HCEC 1CT (cell line): ENCODE data around the gene BCO1.
"Not testable (repeated sequence)": the region's sequence is repeated elsewhere in the genome, so short reads cannot be mapped to it uniquely, and the experiment has no call there.

Source experiments
- DNase-seq: peaks from one replicate; pipeline ENCODE4 v3.0.0-alpha.2; 2017

The BCO1 gene, protein sequence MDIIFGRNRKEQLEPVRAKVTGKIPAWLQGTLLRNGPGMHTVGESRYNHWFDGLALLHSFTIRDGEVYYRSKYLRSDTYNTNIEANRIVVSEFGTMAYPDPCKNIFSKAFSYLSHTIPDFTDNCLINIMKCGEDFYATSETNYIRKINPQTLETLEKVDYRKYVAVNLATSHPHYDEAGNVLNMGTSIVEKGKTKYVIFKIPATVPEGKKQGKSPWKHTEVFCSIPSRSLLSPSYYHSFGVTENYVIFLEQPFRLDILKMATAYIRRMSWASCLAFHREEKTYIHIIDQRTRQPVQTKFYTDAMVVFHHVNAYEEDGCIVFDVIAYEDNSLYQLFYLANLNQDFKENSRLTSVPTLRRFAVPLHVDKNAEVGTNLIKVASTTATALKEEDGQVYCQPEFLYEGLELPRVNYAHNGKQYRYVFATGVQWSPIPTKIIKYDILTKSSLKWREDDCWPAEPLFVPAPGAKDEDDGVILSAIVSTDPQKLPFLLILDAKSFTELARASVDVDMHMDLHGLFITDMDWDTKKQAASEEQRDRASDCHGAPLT

DNA sequence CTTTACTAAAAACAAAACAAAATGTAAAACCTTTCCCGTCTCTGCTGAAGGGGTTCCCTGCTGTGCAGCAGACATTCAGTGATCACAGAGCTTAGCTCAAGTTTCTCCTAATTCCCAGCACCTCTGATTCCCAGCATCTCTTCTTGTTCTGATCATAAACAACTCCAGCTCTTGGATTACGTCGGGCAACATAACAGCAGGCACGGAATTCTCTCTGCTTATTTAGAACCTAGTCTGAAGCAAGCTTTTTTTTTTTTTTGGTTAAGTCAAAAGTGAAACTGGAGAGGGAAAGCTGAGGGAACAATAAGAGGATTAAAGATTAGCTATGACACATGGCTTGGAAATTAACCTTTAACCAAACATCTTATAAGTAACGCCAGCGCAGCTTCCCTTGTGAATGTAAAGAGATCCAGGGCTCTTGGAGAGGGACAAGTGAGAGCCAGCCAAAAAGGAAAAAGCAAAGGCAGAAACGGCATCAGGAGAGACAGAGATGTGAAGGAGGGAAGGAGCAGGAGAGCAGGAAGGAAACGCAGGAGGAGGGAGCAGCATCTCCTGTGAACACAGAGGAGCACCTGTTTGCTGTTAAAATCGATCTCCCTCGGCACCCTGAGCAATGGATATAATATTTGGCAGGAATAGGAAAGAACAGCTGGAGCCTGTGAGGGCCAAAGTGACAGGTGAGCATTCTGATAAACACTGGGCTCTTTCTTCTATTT lies at the start of gene BCO1:
Gene BCO1 (plus strand): TSS at position 394 of the 716 bp plus-strand sequence. CDS start 220 bp downstream, at position 614.
- peak; percentile 41 for DNase-seq

DNA sequence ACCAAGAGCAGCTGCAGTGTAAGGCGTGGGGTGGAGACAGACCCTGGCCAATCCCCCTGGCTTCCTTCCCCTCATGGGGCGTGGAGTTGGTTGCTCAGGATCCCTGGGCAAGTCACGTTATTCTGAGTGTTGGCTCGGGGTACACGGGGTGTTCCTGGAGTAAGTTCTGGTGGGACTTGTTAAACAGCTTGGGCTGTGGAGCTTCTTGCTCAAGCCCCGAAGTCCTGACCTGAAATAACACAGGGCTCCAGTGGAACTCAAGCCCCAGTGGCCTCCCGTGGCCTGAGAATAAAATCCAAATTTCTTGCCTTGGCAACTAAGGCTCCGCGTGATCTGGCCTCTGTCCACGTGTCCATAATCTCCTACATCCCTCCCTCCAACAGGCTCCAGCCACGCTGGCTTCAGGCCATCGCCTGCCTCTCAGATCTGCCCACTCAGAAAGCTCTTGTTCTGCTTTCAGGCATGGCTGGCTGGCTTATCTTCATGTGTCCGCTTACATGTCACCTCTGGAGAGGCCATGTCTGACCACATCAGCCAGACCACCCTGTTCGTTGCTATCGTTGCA lies 49.3 kb upstream of the BCO1 start:
- DNase-seq, result no peak

DNA sequence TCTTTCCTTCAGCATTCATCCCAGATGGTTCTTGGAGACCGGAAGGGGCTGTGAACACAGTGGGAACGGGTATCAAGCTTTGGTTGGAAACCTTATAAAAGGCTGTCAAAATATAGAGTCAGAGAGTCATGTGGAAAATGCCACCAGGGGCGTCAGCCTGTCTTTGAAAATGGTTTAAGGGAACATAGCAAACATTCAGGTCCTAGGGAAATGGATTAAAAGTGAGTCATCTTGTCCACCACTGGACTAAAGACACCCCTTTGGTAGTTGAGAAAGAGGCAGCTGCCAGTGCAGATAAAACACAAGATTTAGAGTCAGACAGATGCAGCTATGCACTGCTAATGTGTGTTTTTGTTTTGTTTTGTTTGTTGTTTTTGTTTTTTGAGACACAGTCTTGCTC lies 47.8 kb upstream of the BCO1 start:
- peak; percentile 61 for DNase-seq

DNA sequence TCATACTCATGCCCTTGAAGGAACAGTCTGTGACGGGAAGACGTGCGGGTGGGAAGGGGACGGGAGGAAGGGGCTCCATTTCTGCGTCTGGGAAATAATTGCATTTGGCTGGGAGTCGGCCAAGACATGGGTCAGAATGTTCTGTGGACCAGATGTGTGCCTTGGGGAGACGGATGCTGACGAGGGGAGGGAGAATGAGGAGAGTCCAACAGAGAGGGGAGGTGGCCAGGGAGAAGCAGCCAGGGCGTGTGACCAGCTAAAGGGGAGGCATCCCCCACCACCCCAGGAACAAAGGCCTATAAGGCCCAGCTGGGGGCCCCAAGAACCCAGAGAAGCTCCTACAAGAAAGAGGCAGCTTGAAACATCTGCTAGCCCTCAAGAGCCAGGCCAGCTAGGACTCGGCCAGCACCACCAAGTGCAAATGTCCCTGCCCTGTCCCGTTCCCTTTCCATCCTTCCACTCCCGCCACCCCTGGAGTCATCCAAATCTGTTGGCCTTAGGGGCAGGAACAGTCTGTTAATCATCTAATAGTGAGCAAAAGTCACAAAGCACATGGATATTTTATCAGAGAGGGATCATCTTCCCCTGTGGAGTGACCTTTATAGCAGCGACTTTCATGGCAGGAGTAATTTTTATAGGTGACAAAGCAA lies 42.5 kb upstream of the BCO1 start:
- DNase-seq, result no peak

DNA sequence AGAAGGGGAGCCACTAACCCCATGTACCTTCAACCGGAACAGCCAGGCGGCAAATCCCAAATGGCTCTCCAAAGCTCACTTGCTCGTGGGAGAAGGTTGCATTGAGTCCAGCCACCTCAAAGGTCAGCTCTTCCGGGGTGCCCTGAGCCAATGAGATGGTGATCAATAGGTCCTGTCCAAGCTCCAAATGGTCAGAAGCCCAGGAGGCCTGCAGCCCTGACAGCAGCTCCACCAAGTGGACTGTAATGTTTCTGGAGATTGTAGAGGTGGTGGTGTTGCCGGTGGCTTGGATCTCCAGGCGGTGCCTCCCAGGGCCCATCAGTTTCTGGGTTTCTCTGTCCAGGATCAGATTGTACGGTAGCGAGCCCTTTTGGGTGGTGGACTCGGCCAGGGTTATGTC lies 39.9 kb upstream of the BCO1 start:
- DNase-seq, result peak; percentile 11

DNA sequence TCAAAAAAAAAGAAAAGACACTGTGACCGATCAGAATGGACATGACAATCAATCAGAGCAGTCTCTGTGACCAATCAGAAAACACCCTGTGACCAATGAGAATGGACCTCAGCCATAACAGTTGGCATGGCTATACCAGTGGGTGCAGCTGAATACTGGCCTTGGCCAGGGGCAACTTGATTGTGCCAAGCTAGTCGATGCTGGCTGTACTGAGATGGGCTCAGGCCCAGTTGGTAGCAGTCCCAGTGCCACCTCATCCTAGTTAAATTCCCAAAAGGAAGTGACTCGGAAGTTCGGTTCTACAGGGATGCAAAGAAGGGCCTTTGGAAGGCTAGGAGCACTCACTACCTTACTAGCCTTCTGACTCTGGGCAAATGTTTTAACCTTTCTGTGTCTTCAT lies 37.2 kb upstream of the BCO1 start:
- no peak for DNase-seq

DNA sequence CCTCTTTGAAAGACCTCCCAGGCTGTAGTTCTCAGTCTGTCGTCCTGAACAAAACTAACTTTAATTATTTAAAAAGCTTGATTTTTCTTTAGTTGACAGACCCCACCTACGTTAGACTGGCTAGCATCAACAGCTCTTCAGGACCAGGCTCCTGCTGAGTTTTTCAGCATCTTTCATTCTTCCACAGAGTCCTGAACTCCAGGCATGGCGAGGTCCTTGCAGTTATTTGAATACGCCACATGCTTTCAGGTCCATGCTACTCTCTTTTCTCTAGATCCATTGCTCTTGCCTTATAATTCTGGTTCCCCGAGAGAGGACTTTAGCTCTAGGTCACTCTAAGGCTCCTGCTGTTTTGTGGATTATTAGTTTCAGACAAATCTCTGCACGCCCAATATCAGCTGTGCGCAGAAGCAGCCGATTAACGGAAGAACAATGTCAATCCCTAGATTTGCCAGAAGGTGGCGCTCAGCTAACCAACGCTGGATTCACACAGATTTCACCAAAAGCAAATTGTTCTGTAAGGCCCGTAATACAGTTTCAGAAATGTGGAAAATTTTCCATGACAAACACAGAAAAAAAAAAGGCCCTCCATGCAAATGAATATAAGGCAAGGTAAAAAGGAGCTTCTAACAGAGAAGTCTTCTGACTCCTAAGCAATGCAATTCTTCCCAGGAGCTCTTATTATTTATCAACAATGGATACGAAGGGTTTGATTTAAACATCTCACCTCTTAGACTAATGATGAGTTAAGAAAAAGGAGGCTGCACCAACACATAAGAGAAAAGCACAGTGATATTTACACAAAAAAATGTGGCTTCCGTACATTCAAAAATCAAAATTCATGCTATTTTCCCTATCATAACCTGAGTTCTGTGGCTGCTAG lies 33.5 kb upstream of the BCO1 start:
- peak; percentile 40 for DNase-seq

DNA sequence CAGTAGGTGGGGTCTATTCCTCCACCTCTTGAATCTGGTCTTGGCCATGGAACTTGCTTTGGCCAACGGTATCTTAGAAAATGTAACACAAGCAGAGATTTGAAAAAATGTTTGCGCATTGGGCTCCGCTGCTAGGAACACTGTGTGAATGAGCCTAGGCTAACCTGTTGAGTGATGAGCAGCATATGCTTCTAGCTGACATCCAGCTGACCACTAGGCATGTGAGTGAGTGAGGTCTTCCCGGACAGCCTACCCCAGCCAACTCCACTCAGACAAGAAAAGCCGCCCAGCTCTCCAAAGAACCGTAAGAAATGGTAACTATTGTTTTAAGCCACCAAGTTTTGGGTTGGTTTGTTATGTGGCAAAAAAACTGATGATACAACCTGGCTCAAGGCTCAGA lies 31.4 kb upstream of the BCO1 start:
- DNase-seq, result no peak

DNA sequence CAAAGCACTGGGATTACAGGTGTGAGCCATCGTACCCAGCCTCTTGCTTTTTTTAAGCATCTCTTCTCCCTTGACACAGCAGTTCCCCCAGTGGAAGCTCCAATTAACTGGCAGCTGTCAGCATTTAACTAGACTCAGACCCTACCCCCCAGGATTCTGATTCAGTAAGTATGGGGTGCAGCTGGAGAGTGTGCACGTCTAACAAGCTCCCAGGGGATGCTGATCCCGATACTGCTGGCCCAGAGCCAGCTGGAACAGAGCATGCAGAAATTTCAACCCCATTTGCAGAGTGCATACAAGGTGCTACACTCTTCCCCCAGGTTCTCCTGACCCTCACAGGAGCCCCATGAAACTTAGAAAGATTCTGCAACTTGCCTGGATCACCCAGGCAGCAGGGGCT lies 27.7 kb upstream of the BCO1 start:
- no peak for DNase-seq

DNA sequence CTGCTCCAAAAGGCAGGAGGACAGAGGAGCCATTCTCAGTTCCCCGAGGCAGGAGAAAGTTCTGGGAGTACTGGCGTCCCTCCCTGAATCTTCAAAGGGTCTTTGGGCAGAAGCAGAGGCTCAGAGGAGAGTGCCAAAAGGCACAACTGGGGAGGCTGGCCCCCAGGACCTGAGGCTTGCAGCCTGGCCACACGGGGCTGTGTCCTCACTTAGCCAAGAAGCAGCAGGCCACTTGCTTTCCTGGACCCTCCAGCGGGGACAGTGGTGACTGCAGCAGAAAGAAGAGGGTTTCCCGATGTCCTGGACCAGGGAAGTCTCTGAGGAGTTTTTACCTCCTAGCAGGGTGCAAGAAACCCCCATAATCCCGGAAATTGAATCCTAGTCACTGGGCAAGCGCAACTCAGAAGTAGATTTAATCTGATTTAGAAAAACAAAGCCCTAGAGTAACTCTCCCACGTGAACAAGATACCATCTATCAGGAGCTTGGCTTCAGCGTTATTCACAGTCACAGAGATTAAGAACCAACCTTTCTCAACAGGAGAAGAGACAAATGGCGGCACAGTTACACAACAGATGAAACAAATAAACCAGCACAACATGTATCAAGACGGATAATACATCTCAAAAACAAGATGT lies 25.5 kb upstream of the BCO1 start:
- DNase-seq, result no peak

DNA sequence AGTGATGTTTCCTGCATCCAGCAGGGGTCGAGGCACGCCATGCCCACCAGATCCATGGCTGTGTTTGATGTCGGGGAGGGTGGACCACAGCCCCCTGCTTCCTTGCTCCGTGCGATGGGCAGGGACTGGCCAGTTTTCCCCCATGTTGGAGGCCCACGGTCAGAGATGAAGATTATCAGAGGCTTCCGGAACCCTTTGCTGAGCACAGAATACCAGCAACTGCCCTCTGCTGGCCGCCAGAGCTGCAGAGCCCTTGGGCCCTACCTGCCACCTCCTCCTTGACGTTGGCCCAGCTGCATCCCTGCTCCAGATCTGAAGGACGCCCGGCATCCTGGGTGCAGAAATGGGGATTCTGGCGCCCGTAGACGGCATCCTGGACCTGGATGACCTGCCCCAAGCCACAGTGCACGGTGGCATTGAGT lies 23.7 kb upstream of the BCO1 start:
- DNase-seq, result peak; percentile 20

DNA sequence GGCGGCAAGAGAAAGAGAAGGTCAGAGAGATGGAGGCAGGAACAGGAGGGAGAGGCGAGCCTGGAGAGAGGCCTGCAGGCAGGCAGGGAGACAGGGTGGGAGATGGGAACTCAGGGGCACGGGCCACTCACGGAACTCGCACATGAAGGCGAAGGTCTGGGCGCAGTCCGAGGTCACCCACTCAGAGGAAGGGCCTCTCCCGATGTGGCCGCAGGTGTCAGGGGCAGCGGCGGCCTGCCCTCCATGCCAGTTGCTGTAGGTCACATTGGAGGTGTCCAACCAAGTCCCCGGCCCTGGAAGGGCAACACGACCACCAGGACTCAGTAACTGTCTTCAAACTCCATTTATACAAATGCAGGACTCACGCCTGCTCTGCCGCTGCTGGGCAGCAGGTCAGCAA lies 22.4 kb upstream of the BCO1 start:
- DNase-seq, result no peak

DNA sequence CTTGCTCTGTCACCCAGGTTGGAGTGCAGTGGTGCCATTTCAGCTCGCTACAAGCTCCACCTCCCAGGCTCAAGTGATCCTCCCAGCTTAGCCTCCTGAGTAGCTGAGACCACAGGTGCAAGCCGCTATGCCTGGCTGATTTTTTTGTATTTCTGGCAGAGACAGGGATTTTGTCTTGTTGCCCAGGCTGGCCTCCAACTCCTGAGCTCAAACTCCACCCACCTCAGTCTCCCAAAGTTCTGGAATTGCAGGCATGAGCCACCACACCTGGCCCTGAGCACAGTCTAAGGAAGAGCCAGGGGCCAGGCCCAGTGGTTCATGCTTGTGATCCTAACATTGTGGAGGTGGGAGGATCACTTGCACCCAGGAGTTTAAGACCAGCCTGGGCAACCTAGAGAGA lies 21.8 kb upstream of the BCO1 start:
- DNase-seq, result no peak

DNA sequence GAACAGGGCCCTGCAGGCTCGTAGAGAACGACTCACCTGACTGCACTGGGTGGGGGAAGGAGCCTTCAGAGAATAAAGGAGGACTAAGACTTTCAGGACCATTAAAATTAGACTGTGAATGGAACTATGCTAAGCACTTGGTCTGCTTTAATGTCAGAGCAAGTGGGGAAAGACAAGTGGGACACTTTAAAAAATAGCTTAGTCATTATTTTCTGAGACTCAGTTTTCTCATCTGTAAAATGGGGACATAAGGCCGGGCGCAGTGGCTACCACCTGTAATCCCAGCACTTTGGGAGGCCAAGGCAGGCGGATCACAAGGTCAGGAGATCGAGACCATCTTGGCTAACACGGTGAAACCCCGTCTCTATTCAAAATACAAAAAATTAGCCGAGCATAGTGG lies 19.3 kb upstream of the BCO1 start:
- DNase-seq, result no peak

DNA sequence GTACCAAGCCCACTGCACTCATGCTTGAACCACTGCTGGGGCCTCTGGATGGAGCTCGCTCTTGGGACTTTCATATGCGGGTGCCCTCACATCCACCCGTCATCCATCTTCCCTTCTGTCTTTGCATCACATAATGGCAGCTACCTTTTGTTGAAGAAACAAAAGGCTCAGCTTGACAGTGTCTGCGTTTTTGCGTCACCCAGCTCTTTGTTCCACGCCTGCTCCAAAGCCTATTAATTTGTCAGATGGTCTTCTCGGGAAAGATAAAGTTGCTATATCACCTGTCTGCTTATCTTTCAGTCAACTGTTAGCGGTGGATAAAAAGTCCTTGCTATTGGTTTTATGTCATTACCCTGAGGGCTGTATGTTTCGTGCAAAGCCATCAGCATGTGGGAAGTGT lies 18.1 kb upstream of the BCO1 start:
- no peak for DNase-seq

DNA sequence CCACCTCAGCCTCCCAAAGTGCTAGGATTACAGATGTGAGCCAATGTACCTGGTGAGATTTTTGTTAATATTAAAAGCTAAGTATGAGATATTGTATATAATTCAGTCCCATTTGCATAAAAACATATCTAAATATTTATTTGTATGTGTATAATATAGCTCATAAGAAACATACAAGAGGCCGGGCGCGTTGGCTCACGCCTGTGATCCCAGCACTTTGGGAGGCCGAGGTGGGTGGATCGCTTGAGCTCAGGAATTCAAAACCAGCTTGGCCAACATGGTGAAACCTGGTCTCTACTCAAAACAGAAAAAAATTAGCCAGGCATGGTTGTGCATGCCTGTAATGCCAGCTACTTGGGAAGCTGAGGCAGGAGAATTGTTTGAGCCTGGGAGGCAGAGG lies 16.8 kb upstream of the BCO1 start:
- no peak for DNase-seq

DNA sequence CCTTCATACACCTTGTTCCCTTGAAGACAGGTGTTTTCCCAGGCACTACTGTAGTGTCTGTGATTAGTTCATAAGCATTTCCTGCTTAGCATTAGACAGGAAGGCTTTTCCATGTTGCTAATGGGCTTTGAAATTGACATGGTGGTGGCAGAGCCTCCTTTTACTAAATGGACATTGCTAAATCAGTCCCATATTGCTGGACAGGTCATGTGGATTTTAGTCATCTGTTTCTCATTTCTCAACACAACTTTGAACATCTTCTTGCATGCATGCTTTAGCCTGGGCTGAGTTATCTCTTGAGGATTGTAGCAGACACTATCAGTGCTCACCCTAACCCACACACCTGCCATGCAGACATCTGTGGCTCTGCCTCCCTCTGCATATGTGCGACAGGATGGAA lies 13.7 kb upstream of the BCO1 start:
- DNase-seq, result no peak

DNA sequence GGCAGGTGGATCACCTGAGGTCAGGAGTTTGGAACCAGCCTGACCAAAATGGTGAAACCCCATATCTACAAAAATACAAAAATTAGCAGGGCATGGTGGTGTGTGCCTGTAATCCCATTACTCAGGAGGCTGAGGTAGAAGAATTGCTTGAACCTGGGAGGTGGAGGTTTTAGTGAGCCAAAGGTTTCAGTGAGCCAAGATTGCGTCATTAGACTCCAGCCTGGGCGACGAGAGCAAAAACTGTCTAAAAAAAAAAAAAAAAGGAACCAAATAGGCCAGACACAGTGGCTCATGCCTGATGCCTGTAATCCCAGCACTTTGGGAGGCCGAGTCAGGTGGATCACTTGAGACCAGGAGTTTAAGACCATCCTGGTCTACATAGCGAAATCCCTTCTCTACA lies 12.8 kb upstream of the BCO1 start:
- not testable (repeated sequence) for DNase-seq

DNA sequence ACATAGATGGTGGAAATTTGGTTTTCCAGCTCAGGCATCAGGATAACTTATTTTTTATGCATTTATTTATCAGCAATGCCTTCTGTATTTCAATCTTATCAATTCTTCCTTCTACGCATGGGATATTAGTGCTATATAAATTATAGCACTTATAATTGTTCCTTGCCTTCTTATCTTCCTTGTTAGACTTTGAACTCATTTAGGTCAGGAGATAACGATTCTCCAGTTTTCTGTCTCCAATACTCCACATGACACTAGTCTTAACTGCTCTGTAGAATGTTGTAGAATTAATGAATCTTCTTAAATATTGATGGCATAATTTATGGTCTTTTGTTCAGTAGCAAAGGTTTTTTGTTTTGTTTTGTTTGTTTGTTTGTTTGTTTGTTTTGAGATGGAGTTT lies 10.7 kb upstream of the BCO1 start:
- DNase-seq, result no peak

DNA sequence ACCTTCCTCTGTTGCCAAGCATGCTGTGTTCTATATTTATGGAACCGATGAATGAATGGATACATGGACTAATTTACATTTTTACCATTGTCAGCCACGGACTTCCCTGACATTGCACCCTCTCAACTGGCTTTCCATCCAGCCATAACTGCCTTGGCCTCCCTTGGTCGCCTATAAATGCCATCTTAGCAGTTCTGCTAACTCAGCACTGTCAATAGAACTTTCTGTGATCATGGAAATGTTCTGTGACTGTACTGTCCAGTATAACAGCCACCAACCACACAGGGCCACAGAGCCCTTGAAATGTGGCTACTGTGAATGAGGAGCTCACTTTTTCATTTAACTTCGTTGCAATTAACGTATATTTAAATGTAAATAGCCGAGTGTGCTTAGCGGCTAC lies 8.7 kb upstream of the BCO1 start:
- DNase-seq, result no peak

DNA sequence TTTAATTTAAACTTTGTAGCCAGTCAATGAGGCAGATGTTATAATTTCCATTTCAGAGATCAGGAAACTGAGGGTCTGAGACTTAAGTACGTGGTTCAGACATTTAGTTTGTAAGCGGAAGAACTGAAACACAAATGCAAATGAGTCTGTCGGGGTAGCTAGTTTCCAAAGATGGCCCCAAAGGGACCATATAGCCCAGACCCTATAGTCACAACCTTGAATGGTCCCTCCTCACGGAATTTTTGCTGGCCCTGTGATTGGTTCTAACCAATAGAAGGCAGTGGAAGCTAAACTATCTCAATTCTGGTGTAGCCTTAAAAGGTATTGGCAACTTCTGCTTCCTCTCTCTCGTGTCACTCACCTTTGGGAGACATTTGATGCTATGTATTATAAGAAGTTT lies 7.5 kb upstream of the BCO1 start:
- no peak for DNase-seq
